ENCODE results near the gene FOXK2. TPM values are rescaled to one million over a fixed set of nuclear protein-coding genes. Genes with fewer than 3 reads are reported as not detected.

Gene FOXK2
- total RNA-seq, 1 donor = 29.3 TPM

DNA sequence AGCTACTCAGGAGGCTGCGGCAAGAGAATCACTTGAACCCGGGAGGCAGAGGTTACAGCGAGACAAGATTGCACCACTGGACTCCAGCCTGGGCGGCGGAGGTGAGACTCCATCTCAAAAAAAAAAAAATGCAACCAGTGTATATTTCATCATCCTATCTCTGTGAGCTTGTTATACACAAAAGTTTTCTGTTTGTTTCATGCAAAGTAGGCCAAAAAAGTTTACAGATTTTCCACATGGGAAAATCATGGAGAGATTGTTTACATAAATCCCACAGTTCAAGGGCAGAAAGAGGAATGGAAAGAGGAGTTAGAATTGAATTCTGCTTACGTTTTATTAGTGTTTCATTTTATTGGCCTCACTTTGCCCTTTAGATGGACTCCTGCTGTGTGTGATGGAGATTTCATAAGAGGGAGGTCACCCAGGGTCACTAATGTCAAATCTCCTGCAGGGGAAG, 36.3 kb upstream of the FOXK2 start:
- Histone ChIP-seq H3K79me2 (ENCODE audit: insufficient read depth, low read length) (no peaks in the 10 kb centered on the region), H3K4me1 (ENCODE audit: insufficient read depth, low read length) (no peaks in the 10 kb centered on the region), H3K4me3 (ENCODE audit: insufficient read depth, low read length) (no peak overlapping the region), H3K36me3 (ENCODE audit: insufficient read depth, low read length) (peaks cover 31% of the 10 kb centered on the region), H2AFZ (ENCODE audit: low read length) (no peak overlapping the region), H3K4me2 (ENCODE audit: insufficient read depth, low read length) (no peak overlapping the region), H3K27ac (ENCODE audit: low read depth, low read length) (no peak overlapping the region), H3K9me3 (ENCODE audit: low read depth, low read length) (no peaks in the 10 kb centered on the region), H4K20me1 (ENCODE audit: insufficient read depth, low read length) (no peaks in the 10 kb centered on the region), H3K27me3 (ENCODE audit: insufficient read depth, low read length) (no peaks in the 10 kb centered on the region)
- DNase-seq (ENCODE audit: insufficient read length, low spot score, missing footprints) = peak; percentile 34
- TF ChIP-seq, protein P1, sequence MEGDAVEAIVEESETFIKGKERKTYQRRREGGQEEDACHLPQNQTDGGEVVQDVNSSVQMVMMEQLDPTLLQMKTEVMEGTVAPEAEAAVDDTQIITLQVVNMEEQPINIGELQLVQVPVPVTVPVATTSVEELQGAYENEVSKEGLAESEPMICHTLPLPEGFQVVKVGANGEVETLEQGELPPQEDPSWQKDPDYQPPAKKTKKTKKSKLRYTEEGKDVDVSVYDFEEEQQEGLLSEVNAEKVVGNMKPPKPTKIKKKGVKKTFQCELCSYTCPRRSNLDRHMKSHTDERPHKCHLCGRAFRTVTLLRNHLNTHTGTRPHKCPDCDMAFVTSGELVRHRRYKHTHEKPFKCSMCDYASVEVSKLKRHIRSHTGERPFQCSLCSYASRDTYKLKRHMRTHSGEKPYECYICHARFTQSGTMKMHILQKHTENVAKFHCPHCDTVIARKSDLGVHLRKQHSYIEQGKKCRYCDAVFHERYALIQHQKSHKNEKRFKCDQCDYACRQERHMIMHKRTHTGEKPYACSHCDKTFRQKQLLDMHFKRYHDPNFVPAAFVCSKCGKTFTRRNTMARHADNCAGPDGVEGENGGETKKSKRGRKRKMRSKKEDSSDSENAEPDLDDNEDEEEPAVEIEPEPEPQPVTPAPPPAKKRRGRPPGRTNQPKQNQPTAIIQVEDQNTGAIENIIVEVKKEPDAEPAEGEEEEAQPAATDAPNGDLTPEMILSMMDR (IDR thresholded peaks at IDR 0.05; ENCODE audit: extremely low read depth, low read depth, low read length) = no peak

DNA sequence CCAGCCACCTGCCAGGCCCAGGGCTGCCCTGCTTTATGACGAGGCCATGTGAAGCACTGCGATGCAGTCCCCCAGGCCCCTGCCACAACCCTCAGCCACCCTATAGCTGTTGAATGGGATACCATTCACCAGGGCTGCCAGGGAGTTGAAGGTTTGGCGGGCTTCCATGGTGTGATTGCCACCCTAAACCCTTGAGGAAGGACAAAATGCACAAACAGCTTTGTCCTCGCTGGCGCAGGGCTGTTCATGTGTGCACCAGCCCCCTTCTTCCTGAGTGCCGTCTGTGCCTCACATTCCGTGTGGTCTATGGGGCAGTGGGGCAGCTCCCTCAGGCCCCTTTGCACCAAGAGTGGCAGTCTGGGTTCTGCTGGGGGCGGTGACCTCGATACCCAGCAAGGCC, 35.7 kb upstream of the FOXK2 start:
- H3K27me3 ChIP-seq (ENCODE audit: insufficient read depth, low read length) = no peaks in the 10 kb centered on the region
- no peak overlapping the region for H3K27ac ChIP-seq (ENCODE audit: low read depth, low read length)
- H3K4me3 ChIP-seq (ENCODE audit: insufficient read depth, low read length) = no peak overlapping the region
- H2AFZ ChIP-seq (ENCODE audit: low read length) = no peak overlapping the region
- no peaks in the 10 kb centered on the region for H4K20me1 ChIP-seq (ENCODE audit: insufficient read depth, low read length)
- H3K36me3 ChIP-seq (ENCODE audit: insufficient read depth, low read length) = peaks cover 31% of the 10 kb centered on the region
- peak; percentile 37 for DNase-seq (ENCODE audit: insufficient read length, low spot score, missing footprints)
- peaks cover 5% of the 10 kb centered on the region for H3K4me1 ChIP-seq (ENCODE audit: insufficient read depth, low read length)
- no peaks in the 10 kb centered on the region for H3K79me2 ChIP-seq (ENCODE audit: insufficient read depth, low read length)
- no peaks in the 10 kb centered on the region for H3K9me3 ChIP-seq (ENCODE audit: low read depth, low read length)
- TF ChIP-seq, protein P1 (IDR thresholded peaks at IDR 0.05; ENCODE audit: extremely low read depth, low read depth, low read length) = no peak
- H3K4me2 ChIP-seq (ENCODE audit: insufficient read depth, low read length) = no peak overlapping the region

DNA sequence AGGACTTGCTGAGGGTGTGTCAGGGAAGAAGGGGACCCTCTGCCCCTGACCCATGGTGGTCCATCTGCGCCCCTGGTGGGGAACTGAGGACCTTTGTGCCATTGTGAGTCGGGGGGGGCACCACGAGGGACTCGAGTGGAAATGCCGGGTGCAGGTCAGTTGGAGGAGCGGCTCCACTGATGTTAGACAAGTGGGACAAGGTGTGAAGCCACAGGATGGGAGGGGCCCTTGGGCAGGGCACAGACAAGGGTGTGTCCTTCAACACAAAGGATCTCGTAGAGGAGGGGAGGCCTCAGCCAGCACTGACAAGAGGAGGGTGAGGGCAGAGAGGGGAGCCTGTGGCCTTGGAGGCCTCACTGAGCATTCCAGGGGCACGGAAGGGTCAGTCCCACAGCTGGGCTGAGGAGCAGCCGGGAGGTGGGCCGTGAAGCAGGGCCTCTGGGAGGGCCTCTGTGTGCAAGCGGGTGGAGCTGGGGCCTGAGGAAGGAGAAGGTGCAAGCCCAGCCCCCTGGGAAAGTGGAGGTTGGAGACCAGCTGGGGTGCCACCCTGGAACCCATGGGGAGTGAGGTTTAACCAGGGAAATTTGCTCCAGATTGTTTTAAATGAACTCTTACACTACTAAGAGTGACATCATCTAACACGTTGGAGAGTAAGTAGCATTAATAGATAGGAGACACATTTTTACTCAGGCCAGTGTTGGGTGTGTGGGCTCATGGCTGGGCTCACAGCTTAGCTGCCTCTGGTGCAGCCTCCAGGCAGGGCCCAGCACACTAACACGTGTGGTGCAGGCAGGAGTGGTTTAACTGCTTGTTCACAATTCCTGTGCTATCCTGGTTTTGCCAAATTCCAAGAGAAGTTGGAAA, 33.1 kb upstream of the FOXK2 start:
- Histone ChIP-seq H3K4me2 (ENCODE audit: insufficient read depth, low read length) (no peak overlapping the region), H3K36me3 (ENCODE audit: insufficient read depth, low read length) (peaks cover 20% of the 10 kb centered on the region), H3K79me2 (ENCODE audit: insufficient read depth, low read length) (no peaks in the 10 kb centered on the region), H2AFZ (ENCODE audit: low read length) (no peak overlapping the region), H3K4me3 (ENCODE audit: insufficient read depth, low read length) (no peak overlapping the region), H3K9me3 (ENCODE audit: low read depth, low read length) (no peaks in the 10 kb centered on the region), H3K27me3 (ENCODE audit: insufficient read depth, low read length) (no peaks in the 10 kb centered on the region), H3K27ac (ENCODE audit: low read depth, low read length) (no peak overlapping the region), H4K20me1 (ENCODE audit: insufficient read depth, low read length) (no peaks in the 10 kb centered on the region), H3K4me1 (ENCODE audit: insufficient read depth, low read length) (peaks cover 11% of the 10 kb centered on the region)
- peak; percentile 69 for DNase-seq (ENCODE audit: insufficient read length, low spot score, missing footprints)
- TF ChIP-seq, protein P1 (IDR thresholded peaks at IDR 0.05; ENCODE audit: extremely low read depth, low read depth, low read length) = no peak

DNA sequence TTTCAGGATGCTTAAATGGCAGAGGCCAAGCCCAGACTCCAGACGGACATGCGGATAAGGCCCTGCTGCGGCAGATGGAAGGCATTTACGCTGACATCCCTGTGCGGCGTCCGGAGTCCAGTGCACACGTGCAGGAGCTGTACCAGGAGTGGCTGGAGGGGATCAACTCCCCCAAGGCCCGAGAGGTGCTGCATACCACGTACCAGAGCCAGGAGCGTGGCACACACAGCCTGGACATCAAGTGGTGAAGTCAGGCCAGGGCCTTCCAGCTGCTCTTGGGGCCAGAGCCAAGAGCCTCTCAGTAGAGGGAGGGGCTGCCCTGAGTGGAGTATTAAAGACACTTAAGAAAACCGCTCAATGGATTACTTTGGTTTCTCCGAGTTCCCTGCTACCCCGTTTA, 31.6 kb upstream of the FOXK2 start:
- peaks cover 18% of the 10 kb centered on the region for H3K36me3 ChIP-seq (ENCODE audit: insufficient read depth, low read length)

More for the DNA sequence above, 31.6 kb upstream of the FOXK2 start:
- DNase-seq (ENCODE audit: insufficient read length, low spot score, missing footprints) = peak; percentile 36
- TF ChIP-seq, protein P1 (IDR thresholded peaks at IDR 0.05; ENCODE audit: extremely low read depth, low read depth, low read length) = no peak
- Histone ChIP-seq H3K4me1 (ENCODE audit: insufficient read depth, low read length) (peaks cover 17% of the 10 kb centered on the region), H4K20me1 (ENCODE audit: insufficient read depth, low read length) (no peaks in the 10 kb centered on the region), H3K4me2 (ENCODE audit: insufficient read depth, low read length) (no peak overlapping the region), H3K79me2 (ENCODE audit: insufficient read depth, low read length) (no peaks in the 10 kb centered on the region), H3K9me3 (ENCODE audit: low read depth, low read length) (no peaks in the 10 kb centered on the region), H3K27ac (ENCODE audit: low read depth, low read length) (no peak overlapping the region), H3K27me3 (ENCODE audit: insufficient read depth, low read length) (no peaks in the 10 kb centered on the region), H2AFZ (ENCODE audit: low read length) (no peak overlapping the region), H3K4me3 (ENCODE audit: insufficient read depth, low read length) (no peak overlapping the region)

Data from osteoblast (primary cell).